SK-N-SH (cell line): ENCODE data around the gene UNC93A.

ENCODE experiments used
- CTCF ChIP-seq: fragments of 200-600 bp; sonication (generic); IDR thresholded peaks from 2 replicates; pipeline ENCODE4 v1.6.1; 2017; ENCODE audit warnings: antibody characterized with exemption, mild to moderate bottlenecking, moderate library complexity
- FOXM1 ChIP-seq: IDR thresholded peaks from 2 replicates; pipeline ENCODE4 v1.4.0; 2012; ENCODE audit warnings: low read depth, mild to moderate bottlenecking
- IRF3 ChIP-seq: fragments of 150-350 bp; IDR thresholded peaks from 2 replicates; pipeline ENCODE4 v1.6.1; 2016; ENCODE audit warnings: mild to moderate bottlenecking, low read depth, low read length
- MAX ChIP-seq: IDR thresholded peaks from 2 replicates; pipeline ENCODE4 v1.4.0; 2012; ENCODE audit warnings: low read depth
- NFIC ChIP-seq: IDR thresholded peaks from 2 replicates; pipeline ENCODE4 v1.4.0; 2012; ENCODE audit warnings: borderline replicate concordance
- RAD21 ChIP-seq: IDR thresholded peaks from 2 replicates; pipeline ENCODE4 v1.6.1; 2012; ENCODE audit warnings: mild to moderate bottlenecking, low read length
- TCF12 ChIP-seq: IDR thresholded peaks from 2 replicates; pipeline ENCODE4 v1.4.0; 2012
- USF2 ChIP-seq: fragments of 150-350 bp; IDR thresholded peaks from 2 replicates; pipeline ENCODE4 v1.6.1; 2017; ENCODE audit warnings: antibody characterized with exemption, low read length, low read depth, borderline replicate concordance

- TF ChIP-seq CTCF: no peak
- no peak for TF ChIP-seq FOXM1
- no peak for TF ChIP-seq MAX
- TF ChIP-seq NFIC: no peak
- TF ChIP-seq TCF12: no peak
- no peak for TF ChIP-seq RAD21
- TF ChIP-seq IRF3: no peak
- no peak for TF ChIP-seq USF2
Measured at GRCh38 chr6:167272151-167272550, 19.0 kb upstream of the UNC93A start.
